Mesenchymal stem cell (in vitro differentiated cells and primary cell): ENCODE results near the gene P4HTM.

Experiments used
- DNase-seq: peaks from one replicate; pipeline ENCODE4 v3.0.0-alpha.2; 2013
- H2AFZ ChIP-seq: one replicate; pipeline ENCODE4 v1.6.1; 2013; ENCODE audit warnings: low read depth, mild to moderate bottlenecking, control low read depth, inconsistent platforms, low read length, moderate library complexity
- H2AK5ac ChIP-seq: 2 replicates; pipeline ENCODE4 v1.6.1; 2013; ENCODE audit warnings: low read length, moderate library complexity, mild to moderate bottlenecking, inconsistent platforms; ENCODE audit not compliant: severe bottlenecking
- H2BK120ac ChIP-seq: one replicate; pipeline ENCODE4 v1.6.1; 2013; ENCODE audit warnings: low read depth, mild to moderate bottlenecking, inconsistent platforms, low read length, moderate library complexity
- H2BK12ac ChIP-seq, 2 experiments: one replicate each; pipeline ENCODE4 v1.6.1; 2013; ENCODE audit warnings: inconsistent platforms in 2 of 2, low read length in 2 of 2, mild to moderate bottlenecking in 2 of 2, moderate library complexity in 2 of 2, control low read depth in 1 of 2
- H2BK15ac ChIP-seq: one replicate; pipeline ENCODE4 v1.6.1; 2013; ENCODE audit warnings: mild to moderate bottlenecking, low read depth, inconsistent platforms; ENCODE audit not compliant: poor library complexity, severe bottlenecking
- H2BK5ac ChIP-seq: 2 replicates; pipeline ENCODE4 v1.6.1; 2013; ENCODE audit warnings: low read depth, mild to moderate bottlenecking, low read length, control low read depth, inconsistent platforms; ENCODE audit not compliant: poor library complexity, severe bottlenecking
- H3K14ac ChIP-seq, 2 experiments: one replicate each; pipeline ENCODE4 v1.6.1; 2013; ENCODE audit warnings: inconsistent platforms in 2 of 2, low read length in 2 of 2, control low read depth in 1 of 2, mild to moderate bottlenecking in 1 of 2, moderate library complexity in 1 of 2
- H3K18ac ChIP-seq, 2 experiments: one replicate each; pipeline ENCODE4 v1.6.1; 2013; ENCODE audit warnings: inconsistent platforms in 2 of 2, low read length in 2 of 2, control low read depth in 1 of 2, low read depth in 1 of 2, mild to moderate bottlenecking in 1 of 2
- H3K23ac ChIP-seq, 2 experiments: one replicate each; pipeline ENCODE4 v1.6.1; 2013; ENCODE audit warnings: inconsistent platforms in 2 of 2, low read length in 2 of 2, mild to moderate bottlenecking in 2 of 2, moderate library complexity in 2 of 2, control low read depth in 1 of 2
- H3K27ac ChIP-seq: 2 replicates; pipeline ENCODE4 v1.5.1; 2013; ENCODE audit warnings: mild to moderate bottlenecking, moderate library complexity, low read length, control low read depth, inconsistent platforms; ENCODE audit not compliant: poor library complexity, severe bottlenecking
- H3K27me3 ChIP-seq, 2 experiments: 2 replicates each; pipeline versions ENCODE4 v1.6.1 to v1.7.0; 2013; ENCODE audit warnings: low read length in 2 of 2, mild to moderate bottlenecking in 2 of 2, moderate library complexity in 2 of 2, control low read depth in 1 of 2, inconsistent platforms in 1 of 2; ENCODE audit not compliant: control insufficient read depth in 1 of 2, insufficient read depth in 1 of 2
- H3K36me3 ChIP-seq, 2 experiments: 2 replicates each; pipeline versions ENCODE4 v1.6.1 to v1.7.0; 2013; ENCODE audit warnings: low read length in 2 of 2, control low read depth in 1 of 2, inconsistent platforms in 1 of 2, low read depth in 1 of 2, mild to moderate bottlenecking in 1 of 2; ENCODE audit not compliant: insufficient read depth in 2 of 2, control insufficient read depth in 1 of 2
- H3K4ac ChIP-seq, 2 experiments: one replicate each; pipeline ENCODE4 v1.6.1; 2013; ENCODE audit warnings: inconsistent platforms in 2 of 2, low read length in 2 of 2, mild to moderate bottlenecking in 2 of 2, moderate library complexity in 2 of 2, control low read depth in 1 of 2, low read depth in 1 of 2
- H3K4me1 ChIP-seq: 2 replicates; pipeline ENCODE4 v1.6.1; 2013; ENCODE audit warnings: low read depth, low read length, control low read depth; ENCODE audit not compliant: control insufficient read depth, insufficient read depth
- H3K4me2 ChIP-seq: 2 replicates; pipeline ENCODE4 v1.6.1; 2013; ENCODE audit warnings: low read length, mild to moderate bottlenecking, inconsistent platforms; ENCODE audit not compliant: poor library complexity, severe bottlenecking
- H3K4me3 ChIP-seq, 2 experiments: 2 replicates each; pipeline versions ENCODE4 v1.5.1 to v1.7.0; 2013; ENCODE audit warnings: low read length in 2 of 2, mild to moderate bottlenecking in 2 of 2, control low read depth in 1 of 2, low read depth in 1 of 2; ENCODE audit not compliant: insufficient read depth in 1 of 2
- H3K79me1 ChIP-seq: replicated peaks from 2 replicates; pipeline ENCODE4 v1.6.1; 2013; ENCODE audit warnings: mild to moderate bottlenecking, control low read depth, low read length, inconsistent platforms; ENCODE audit not compliant: poor library complexity, severe bottlenecking
- H3K9ac ChIP-seq: 2 replicates; pipeline ENCODE4 v1.7.0; 2013; ENCODE audit warnings: mild to moderate bottlenecking, low read length, moderate library complexity
- H3K9me3 ChIP-seq: 2 replicates; pipeline ENCODE4 v1.7.0; 2013; ENCODE audit warnings: mild to moderate bottlenecking, low read length; ENCODE audit not compliant: control insufficient read depth
- H4K8ac ChIP-seq: one replicate; pipeline ENCODE4 v1.6.1; 2013; ENCODE audit warnings: inconsistent platforms, mild to moderate bottlenecking, low read length, moderate library complexity
- H4K91ac ChIP-seq: one replicate; pipeline ENCODE4 v1.6.1; 2013; ENCODE audit warnings: mild to moderate bottlenecking, low read length, inconsistent platforms
- WGBS: methylation state at CpG from one replicate; pipeline ENCODE4 v1.1.7; 2013; ENCODE audit warnings: mixed read lengths; 5-methylcytosine and 5-hydroxymethylcytosine counted together

The P4HTM gene

DNA sequence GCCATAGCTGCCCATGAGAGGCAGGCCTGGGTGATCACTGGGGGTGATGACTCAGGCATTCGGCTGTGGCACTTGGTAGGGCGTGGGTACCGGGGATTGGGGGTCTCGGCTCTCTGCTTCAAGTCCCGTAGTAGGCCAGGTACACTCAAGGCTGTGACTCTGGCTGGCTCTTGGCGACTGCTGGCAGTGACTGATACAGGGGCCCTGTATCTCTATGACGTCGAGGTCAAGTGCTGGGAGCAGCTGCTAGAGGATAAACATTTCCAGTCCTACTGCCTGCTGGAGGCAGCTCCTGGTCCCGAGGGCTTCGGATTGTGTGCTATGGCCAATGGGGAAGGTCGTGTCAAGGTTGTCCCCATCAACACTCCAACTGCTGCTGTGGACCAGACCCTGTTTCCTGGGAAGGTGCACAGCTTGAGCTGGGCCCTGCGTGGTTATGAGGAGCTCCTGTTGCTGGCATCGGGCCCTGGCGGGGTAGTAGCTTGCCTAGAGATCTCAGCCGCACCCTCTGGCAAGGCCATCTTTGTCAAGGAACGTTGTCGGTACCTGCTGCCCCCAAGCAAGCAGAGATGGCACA, 22.5 kb downstream of the P4HTM start:
- H2BK12ac ChIP-seq = no peak overlapping the region
- H2BK15ac ChIP-seq = no peak overlapping the region
- no peak overlapping the region for H3K23ac ChIP-seq
- 90% methylated on average over 17 of the region's 17 CpGs for WGBS
- H3K9me3 ChIP-seq = no peaks in the 10 kb centered on the region
- H2BK120ac ChIP-seq = no peak overlapping the region
- H3K27ac ChIP-seq = no peak overlapping the region
- H3K79me1 ChIP-seq = peaks cover 14% of the 10 kb centered on the region
- H2AFZ ChIP-seq = no peak overlapping the region
- H3K9ac ChIP-seq = no peak overlapping the region
- DNase-seq = peak; percentile 44
- H4K8ac ChIP-seq = no peak overlapping the region
- no peak overlapping the region for H3K18ac ChIP-seq
- no peaks in the 10 kb centered on the region for H3K27me3 ChIP-seq
- no peak overlapping the region for H3K4me2 ChIP-seq
- no peak overlapping the region for H4K91ac ChIP-seq
- no peak overlapping the region for H2BK5ac ChIP-seq
- no peak overlapping the region for H2AK5ac ChIP-seq
- H3K14ac ChIP-seq = no peak overlapping the region
- peaks cover 42% of the 10 kb centered on the region for H3K4me1 ChIP-seq
- H3K4ac ChIP-seq = no peak overlapping the region
- no peak overlapping the region for H3K4me3 ChIP-seq
- peaks cover 61 to 64% of the 10 kb centered on the region in 2 experiments for H3K36me3 ChIP-seq

GRCh38 chr3:49013113-49013737, 23.2 kb downstream of the P4HTM start:
- Histone ChIP-seq H3K4me2 (no peak overlapping the region), H2AK5ac (no peak overlapping the region), H3K4me3 (no peak overlapping the region), H2BK15ac (no peak overlapping the region), H2BK12ac (no peak overlapping the region), H3K9ac (no peak overlapping the region), H3K18ac (no peak overlapping the region), H3K9me3 (no peaks in the 10 kb centered on the region), H3K14ac (no peak overlapping the region), H3K79me1 (peaks cover 18% of the 10 kb centered on the region), H3K4me1 (peaks cover 40% of the 10 kb centered on the region), H2BK5ac (no peak overlapping the region), H2AFZ (no peak overlapping the region), H3K23ac (no peak overlapping the region), H3K27me3 (no peaks in the 10 kb centered on the region), H2BK120ac (no peak overlapping the region), H3K27ac (no peak overlapping the region), H3K36me3 (peaks cover 61 to 64% of the 10 kb centered on the region in 2 experiments), H4K91ac (no peak overlapping the region), H4K8ac (no peak overlapping the region), H3K4ac (no peak overlapping the region)
- 93% methylated on average over 19 of the region's 19 CpGs for WGBS
- DNase-seq = no peak

DNA sequence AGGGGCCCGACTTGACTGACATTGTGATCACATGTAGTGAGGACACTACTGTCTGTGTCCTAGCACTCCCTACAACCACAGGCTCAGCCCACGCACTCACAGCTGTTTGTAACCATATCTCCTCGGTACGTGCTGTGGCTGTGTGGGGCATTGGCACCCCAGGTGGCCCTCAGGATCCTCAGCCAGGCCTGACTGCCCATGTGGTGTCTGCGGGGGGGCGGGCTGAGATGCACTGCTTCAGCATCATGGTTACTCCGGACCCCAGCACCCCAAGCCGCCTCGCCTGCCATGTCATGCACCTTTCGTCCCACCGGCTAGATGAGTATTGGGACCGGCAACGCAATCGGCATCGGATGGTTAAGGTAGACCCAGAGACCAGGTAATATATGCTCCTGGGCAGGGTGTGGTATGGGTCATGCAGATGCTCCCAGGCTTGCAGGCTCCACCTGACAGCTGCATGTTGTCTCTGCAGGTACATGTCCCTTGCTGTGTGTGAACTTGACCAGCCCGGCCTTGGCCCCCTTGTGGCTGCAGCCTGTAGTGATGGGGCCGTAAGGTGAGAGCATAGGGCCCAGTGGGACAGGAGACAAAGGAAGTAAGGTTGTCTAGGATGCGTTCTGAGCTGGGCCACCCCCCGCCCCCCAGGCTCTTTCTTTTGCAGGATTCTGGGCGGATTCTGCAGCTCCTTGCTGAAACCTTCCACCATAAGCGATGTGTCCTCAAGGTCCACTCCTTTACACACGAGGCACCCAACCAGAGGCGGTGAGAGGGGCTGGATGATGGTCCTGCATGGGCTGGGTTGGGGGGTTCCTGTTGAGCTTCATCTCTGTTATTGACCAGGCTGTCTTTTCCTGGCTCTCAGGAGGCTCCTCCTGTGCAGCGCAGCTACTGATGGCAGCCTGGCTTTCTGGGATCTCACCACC, 24.0 kb downstream of the P4HTM start:
- no peak overlapping the region for H4K91ac ChIP-seq
- H3K9ac ChIP-seq = no peak overlapping the region
- H3K4me2 ChIP-seq = no peak overlapping the region
- no peak overlapping the region for H3K14ac ChIP-seq
- H3K4me3 ChIP-seq = no peak overlapping the region
- H3K4me1 ChIP-seq = peaks cover 38% of the 10 kb centered on the region
- no peaks in the 10 kb centered on the region for H3K27me3 ChIP-seq
- no peak overlapping the region for H2AFZ ChIP-seq
- H3K36me3 ChIP-seq = peaks cover 61 to 64% of the 10 kb centered on the region in 2 experiments
- no peak overlapping the region for H2BK12ac ChIP-seq
- H3K9me3 ChIP-seq = no peaks in the 10 kb centered on the region
- no peak overlapping the region for H2BK15ac ChIP-seq
- no peak overlapping the region for H4K8ac ChIP-seq
- H3K18ac ChIP-seq = no peak overlapping the region
- peak; percentile 50 for DNase-seq
- no peak overlapping the region for H2BK120ac ChIP-seq
- no peak overlapping the region for H3K27ac ChIP-seq
- H3K23ac ChIP-seq = no peak overlapping the region
- no peak overlapping the region for H2BK5ac ChIP-seq
- 91% methylated on average over 23 of the region's 24 CpGs for WGBS
- no peak overlapping the region for H2AK5ac ChIP-seq
- H3K79me1 ChIP-seq = peaks cover 18% of the 10 kb centered on the region
- H3K4ac ChIP-seq = no peak overlapping the region

DNA sequence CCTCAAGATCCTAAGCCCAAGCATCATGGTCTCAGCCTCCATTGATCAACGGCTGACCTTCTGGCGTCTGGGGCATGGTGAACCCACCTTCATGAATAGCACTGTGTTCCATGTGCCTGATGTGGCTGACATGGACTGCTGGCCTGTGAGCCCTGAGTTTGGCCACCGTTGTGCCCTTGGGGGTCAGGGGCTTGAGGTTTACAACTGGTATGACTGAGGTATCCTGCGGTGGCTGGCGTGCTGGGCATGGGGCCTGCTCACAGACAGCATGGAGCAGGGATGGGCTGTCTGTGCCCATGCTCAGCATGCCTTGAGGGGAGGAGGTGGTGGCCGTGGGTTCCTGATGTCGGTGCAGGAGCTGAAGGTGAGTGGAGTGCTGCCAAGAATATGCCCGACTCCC, 25.0 kb downstream of the P4HTM start:
- Histone ChIP-seq H3K4me1 (peaks cover 40% of the 10 kb centered on the region), H3K27me3 (no peaks in the 10 kb centered on the region), H3K27ac (no peak overlapping the region), H4K91ac (no peak overlapping the region), H2BK12ac (no peak overlapping the region), H3K4ac (no peak overlapping the region), H3K4me2 (no peak overlapping the region), H3K23ac (no peak overlapping the region), H3K18ac (no peak overlapping the region), H2BK120ac (no peak overlapping the region), H2BK5ac (no peak overlapping the region), H3K9ac (no peak overlapping the region), H4K8ac (no peak overlapping the region), H2BK15ac (no peak overlapping the region), H2AFZ (no peak overlapping the region), H3K4me3 (no peak overlapping the region), H3K9me3 (no peaks in the 10 kb centered on the region), H2AK5ac (no peak overlapping the region), H3K14ac (no peak overlapping the region), H3K36me3 (peaks cover 58 to 63% of the 10 kb centered on the region in 2 experiments), H3K79me1 (peaks cover 18% of the 10 kb centered on the region)
- no peak for DNase-seq
- WGBS = 93% methylated on average over 5 of the region's 8 CpGs
